Measurements from ENCODE around the gene ZNF554.

Gene ZNF554

GRCh38 chr19:2782936-2783780 lies 36.5 kb upstream of the ZNF554 start, which contains the start of gene SGTA:
Gene SGTA, minus strand, starts transcription at chr19:2783273. Its CDS starts 14,205 bp downstream, at chr19:2769068.
- Mint-ChIP-seq H3K27ac (peak within 1 kb of the TSS; percentile 95 to 99 (median 99)), H3K4me3 (peak within 1 kb of the TSS; percentile 89 to 97 (median 95)), H3K27me3 (ENCODE audit: low read depth) (no peaks in the 10 kb centered on the region)

GRCh38 chr19:2783781-2784145 lies 35.9 kb upstream of the ZNF554 start:
- peaks cover 16% of the 10 kb centered on the region for H3K36me3 Mint-ChIP-seq (ENCODE audit: low read depth)
- H3K27me3 Mint-ChIP-seq (ENCODE audit: low read depth), result no peaks in the 10 kb centered on the region
- no peaks in the 10 kb centered on the region for H3K9me3 Mint-ChIP-seq
- H3K4me1 Mint-ChIP-seq, result peaks cover 52% of the 10 kb centered on the region
- no peak for TF ChIP-seq CTCF (IDR thresholded peaks at IDR 0.05; ENCODE audit: unreplicated experiment in 3 of 3)
- H3K4me3 Mint-ChIP-seq, result peak overlapping the region; percentile 89 to 97 (median 95)
- H3K27ac Mint-ChIP-seq, result peak overlapping the region; percentile 95 to 99 (median 99)

More at GRCh38 chr19:2782936-2783780, 36.5 kb upstream of the ZNF554 start, which contains the start of gene SGTA:
- TF ChIP-seq CTCF (IDR thresholded peaks at IDR 0.05; ENCODE audit: unreplicated experiment in 3 of 3), result peak; percentile 51 to 55 (median 52)
- Mint-ChIP-seq H3K4me1 (peaks cover 55% of the 10 kb centered on the region), H3K36me3 (ENCODE audit: low read depth) (peaks cover 16% of the 10 kb centered on the region), H3K9me3 (no peaks in the 10 kb centered on the region)

- TF ChIP-seq CTCF (IDR thresholded peaks at IDR 0.05; ENCODE audit: unreplicated experiment in 3 of 3), result no peak
- Mint-ChIP-seq H3K4me1 (peaks cover 43% of the 10 kb centered on the region), H3K4me3 (peak within 1 kb of the TSS; percentile 89 to 97 (median 91)), H3K27me3 (ENCODE audit: low read depth) (no peaks in the 10 kb centered on the region), H3K27ac (peak within 1 kb of the TSS; percentile 65 to 99 (median 94)), H3K9me3 (no peaks in the 10 kb centered on the region), H3K36me3 (ENCODE audit: low read depth) (peaks cover 18% of the 10 kb centered on the region)
Measured at GRCh38 chr19:2785244-2785997, 34.2 kb upstream of the ZNF554 start, which contains the start of gene THOP1. Gene THOP1, plus strand, starts transcription at chr19:2785503. Its CDS starts 160 bp downstream, at chr19:2785663.

- Mint-ChIP-seq H3K4me3 (peak overlapping the region; percentile 72 to 81 (median 75)), H3K27me3 (ENCODE audit: low read depth) (no peaks in the 10 kb centered on the region), H3K4me1 (peaks cover 28% of the 10 kb centered on the region), H3K9me3 (no peaks in the 10 kb centered on the region), H3K36me3 (ENCODE audit: low read depth) (peaks cover 17% of the 10 kb centered on the region), H3K27ac (peak overlapping the region in 2 of 3 experiments; percentile 30 to 38)
- TF ChIP-seq CTCF (IDR thresholded peaks at IDR 0.05; ENCODE audit: unreplicated experiment in 3 of 3), result no peak
Measured at GRCh38 chr19:2787115-2787514, 32.6 kb upstream of the ZNF554 start.

- Mint-ChIP-seq H3K27me3 (ENCODE audit: low read depth) (no peaks in the 10 kb centered on the region), H3K36me3 (ENCODE audit: low read depth) (peaks cover 23% of the 10 kb centered on the region), H3K27ac (no peak overlapping the region), H3K9me3 (no peaks in the 10 kb centered on the region), H3K4me3 (peak overlapping the region; percentile 72 to 81 (median 75)), H3K4me1 (peaks cover 22% of the 10 kb centered on the region)
- no peak for TF ChIP-seq CTCF (IDR thresholded peaks at IDR 0.05; ENCODE audit: unreplicated experiment in 3 of 3)
Measured at GRCh38 chr19:2788237-2788636, 31.4 kb upstream of the ZNF554 start.
